Activated CD4-positive, alpha-beta T cell treated with anti-CD3 and anti-CD28 coated beads for 24 hours (primary cell): ENCODE measurements around the gene GGA1.

Source experiments
- DNase-seq, 2 donors: peaks; one replicate each; pipeline ENCODE4 v3.0.0-alpha.2; 2020; ENCODE audit warnings: low read depth in 2 of 2

The GGA1 gene

DNA sequence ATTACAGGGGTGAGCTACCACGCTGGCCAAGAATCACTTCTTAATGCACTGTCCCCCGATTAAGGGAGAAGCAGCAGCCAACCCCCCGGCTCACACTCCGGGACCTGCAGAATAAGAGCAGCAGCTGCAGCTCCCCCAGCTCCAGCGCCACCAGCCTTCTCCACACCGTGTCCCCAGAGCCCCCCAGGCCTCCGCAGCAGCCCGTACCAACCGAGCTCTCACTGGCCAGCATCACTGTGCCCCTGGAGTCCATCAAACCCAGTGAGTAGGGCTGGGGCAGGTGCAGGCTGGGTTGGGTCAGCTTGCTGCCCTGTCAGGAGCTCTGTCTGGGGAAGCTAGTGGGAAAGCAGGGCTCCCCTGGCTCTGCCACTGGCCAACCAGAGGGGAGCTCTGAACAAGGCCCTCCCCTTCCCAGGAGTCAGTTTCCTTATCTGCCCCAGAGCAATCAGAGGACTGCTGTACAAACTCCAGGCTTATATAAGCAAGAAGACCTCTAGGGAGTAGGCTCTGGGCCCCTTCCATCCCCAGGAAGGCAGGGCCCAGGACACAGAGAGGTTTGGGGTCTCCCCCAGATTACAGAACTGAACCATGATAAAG lies 22.3 kb downstream of the GGA1 start:
- no peak for DNase-seq

- no peak for DNase-seq
These were observed 23.0 kb downstream of the GGA1 start for GRCh38 chr22:37631448-37632173.

GRCh38 chr22:37632174-37633088 lies 23.8 kb downstream of the GGA1 start:
- DNase-seq, result no peak

- DNase-seq, result no peak
These were observed 24.5 kb downstream of the GGA1 start for GRCh38 chr22:37633089-37633624.

DNA sequence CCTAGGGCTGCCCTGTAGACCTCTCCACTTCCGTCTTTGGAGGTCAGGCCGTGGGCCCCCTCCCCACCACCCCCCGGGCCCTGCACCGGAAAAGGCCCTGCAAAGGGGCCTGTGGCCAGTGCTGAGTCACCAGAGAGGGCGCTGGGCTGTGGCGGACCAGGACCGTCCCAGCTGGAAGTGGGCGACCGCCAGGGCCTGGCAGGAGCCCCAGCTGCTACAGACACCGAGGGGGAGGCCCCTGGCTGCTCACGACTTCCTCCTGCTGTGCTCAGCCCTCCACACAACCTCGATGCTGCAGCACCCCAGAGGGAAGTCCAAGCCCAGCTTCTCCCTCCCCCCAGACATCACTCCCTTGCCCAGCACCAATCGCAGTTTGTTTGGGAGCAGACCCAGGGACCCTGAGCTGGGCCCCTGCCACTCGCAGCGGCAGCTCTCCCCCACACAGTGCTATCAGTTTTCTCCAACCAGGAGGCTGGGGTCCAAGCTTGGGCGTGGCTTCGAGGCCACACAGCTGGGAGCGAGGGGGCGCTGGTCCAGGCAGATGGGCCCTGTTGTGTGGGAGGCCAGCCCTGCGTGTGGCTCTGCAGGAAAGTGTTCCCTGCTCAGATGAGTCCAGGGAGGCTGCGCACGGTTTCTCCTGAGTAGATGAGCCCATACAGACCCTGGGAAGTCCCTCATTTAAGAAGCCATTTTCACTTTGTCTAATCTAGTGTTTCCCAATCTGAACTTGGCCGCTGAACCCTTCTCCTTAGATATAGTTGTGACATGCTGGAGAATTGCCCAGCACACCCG lies 25.2 kb downstream of the GGA1 start:
- peak in 1 of 2 donors; percentile 46 for DNase-seq

DNA sequence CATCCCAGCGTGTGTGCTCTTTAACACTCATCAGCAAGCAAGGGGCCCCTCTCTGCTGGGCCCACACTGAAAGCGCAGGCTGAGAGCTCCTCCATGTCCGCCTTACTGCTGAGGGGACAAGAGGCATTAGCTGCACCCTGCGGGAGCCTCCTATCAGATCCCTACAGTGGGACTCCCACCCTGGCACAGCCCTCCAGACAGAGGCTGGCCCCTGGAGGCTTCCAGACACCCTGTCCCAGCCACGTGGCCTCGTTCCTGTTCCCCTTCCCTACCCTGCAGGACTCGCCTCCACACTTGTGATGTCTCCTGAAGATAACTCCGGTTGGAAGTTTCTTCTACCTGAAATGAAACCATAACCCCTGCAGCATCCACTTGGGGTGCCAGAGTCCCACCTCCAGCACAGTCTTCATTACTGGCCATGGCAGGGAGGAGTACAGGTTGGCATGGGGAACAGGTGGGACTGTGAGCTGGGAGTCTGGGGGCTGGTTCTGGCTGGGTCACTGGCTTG lies 25.8 kb downstream of the GGA1 start:
- DNase-seq, result no peak

DNA sequence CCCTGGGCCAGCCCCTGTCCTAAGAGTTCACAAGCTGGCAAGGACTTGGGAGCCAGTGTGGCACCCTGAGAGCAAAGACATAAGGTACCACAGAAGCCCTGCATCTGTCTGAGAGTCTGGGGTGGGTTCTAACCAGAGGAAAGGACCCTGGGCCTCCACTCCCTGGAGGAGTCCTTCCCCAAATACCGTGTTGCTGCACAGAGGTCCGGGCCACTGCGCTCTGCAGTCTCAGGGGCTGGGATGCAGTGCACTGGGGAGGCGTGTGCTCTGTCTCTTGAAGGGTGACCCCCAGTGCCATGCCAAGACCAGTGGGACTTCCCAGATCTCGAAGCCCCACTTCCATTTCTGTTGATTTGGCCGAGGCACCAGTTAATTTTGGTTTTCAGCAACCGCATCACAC lies 26.5 kb downstream of the GGA1 start:
- no peak for DNase-seq

GRCh38 chr22:37636186-37636948 lies 27.7 kb downstream of the GGA1 start:
- DNase-seq, result no peak

DNA sequence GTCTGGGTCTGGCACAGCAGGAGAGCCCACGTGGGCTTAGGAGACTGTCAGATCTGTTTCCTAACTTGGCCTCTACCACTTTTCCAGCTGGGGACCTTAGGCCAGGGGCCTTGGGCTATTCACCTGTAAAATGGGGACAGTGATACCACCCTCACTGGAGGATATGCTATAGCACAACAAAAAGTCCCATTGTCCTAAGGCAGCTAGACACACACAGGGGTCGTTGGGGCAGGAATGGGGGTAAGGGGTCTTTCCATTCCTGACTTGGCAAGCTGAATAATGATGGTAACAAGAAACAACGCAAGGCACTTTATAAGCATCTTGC lies 28.3 kb downstream of the GGA1 start:
- no peak for DNase-seq

- no peak for DNase-seq
These were observed 29.9 kb downstream of the GGA1 start for GRCh38 chr22:37638391-37639069.

GRCh38 chr22:37639070-37639760 lies 30.6 kb downstream of the GGA1 start, which contains the start of gene SH3BP1:
TSS of gene SH3BP1 (plus strand) at chr22:37639669. CDS start at chr22:37639788, 119 bp downstream.
- DNase-seq, result peak in 1 of 2 donors; percentile 49

DNA sequence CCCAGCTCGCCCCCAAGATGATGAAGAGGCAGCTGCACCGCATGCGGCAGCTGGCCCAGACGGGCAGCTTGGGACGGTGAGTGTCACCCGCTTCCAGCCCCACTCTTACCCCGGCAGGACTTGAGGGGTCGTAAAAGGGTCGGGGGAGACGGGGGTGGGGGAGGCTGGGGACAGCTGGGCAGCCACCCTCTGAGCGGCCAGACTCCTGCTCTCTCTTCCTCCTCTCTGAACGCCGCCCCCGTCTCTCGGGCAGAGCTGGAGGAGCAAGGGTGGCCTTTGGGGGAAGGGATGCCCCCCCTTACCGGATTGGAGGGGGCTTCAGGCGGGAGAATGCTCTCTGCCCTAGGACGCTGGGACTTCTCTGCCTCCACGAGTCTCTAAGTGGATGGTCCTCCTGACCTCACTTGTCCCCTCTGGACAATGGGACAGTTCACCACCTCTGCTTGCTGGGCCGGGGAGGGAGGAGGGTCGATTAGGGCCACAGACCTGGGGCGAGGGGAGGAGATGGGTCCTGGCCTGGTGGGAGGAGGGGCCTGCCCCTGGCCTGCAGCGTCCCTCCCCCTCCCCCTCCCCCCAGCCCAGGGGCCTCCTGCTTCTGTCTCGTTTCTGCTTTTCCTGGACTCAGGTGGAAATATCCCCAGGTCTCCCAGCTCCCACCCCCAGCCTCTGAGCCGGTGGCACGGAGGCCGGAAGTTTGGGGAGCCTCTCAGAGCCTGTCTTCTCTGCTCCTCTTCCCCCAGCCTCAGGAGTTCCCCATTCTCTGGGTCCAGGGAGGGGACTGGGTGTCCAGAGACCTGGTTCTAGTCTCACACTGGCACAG lies 31.3 kb downstream of the GGA1 start:
- no peak for DNase-seq

GRCh38 chr22:37640591-37641560 lies 32.2 kb downstream of the GGA1 start:
- DNase-seq, result no peak

DNA sequence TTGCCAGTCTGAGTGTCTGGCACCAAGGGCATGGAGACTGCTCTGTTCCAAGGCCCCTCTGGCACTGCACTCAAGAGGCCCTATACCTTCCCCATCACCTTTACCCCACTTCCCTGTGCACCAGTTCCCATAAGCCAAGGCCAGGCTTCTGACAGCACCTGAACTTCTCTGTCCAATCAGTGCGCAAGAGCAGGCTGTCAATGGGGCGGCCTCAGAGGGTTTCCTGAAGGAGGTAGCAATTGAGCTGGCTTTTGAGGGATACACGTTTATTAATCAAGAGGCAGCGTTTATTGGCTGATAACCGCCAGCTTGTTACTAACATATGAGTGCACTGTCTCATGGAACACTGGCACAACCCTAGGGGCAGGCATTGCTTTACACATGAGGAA lies 32.9 kb downstream of the GGA1 start:
- DNase-seq, result no peak

GRCh38 chr22:37643225-37643847 lies 34.7 kb downstream of the GGA1 start:
- DNase-seq, result peak; percentile 83 to 91

- no peak for DNase-seq
These were observed 38.7 kb downstream of the GGA1 start for GRCh38 chr22:37647317-37647716.

- no peak for DNase-seq
These were observed 39.3 kb downstream of the GGA1 start for GRCh38 chr22:37647928-37648327.
